ENCODE data around the gene ASAP2.

- TF ChIP-seq CTCF (IDR thresholded peaks at IDR 0.05), result no peak
- no peak for TF ChIP-seq POLR2A (IDR thresholded peaks at IDR 0.05)
- no peak for TF ChIP-seq POLR2AphosphoS5 (IDR thresholded peaks at IDR 0.05)
These were observed 125.1 kb downstream of the ASAP2 start for GRCh38 chr2:9331704-9332103.

Measured in suprapubic skin (tissue), 4 donors.